ENCODE data around the gene BCAR1. TPM values are rescaled to one million over a fixed set of nuclear protein-coding genes. Genes with fewer than 3 reads are reported as not detected.
"Not testable (repeated sequence)": the region's sequence is repeated elsewhere in the genome, so short reads cannot be mapped to it uniquely, and the experiment has no call there.

Gene BCAR1
- total RNA-seq, 1 experiment from 2014 or later: 93.5 TPM

DNA sequence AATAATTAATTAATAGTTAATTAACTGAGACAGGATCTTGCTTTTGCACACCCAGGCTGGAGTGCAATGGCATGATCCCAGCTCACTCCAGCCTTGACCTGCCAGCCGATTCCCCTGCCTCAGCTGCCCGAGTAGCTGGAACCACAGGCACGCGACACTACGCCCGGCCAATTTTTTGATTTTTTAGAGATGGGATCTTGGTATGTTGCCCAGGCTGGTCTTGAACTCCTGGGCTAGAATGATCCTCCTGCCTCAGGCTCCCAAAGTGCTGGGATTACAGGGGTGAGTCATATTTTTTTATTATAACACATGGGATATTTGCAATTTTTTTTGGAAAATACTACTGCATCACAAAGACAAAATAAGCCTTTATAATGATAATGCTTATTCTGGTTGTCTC, 30.4 kb upstream of the BCAR1 start:
- H3K4me3 ChIP-seq: no peak overlapping the region
- H3K27me3 ChIP-seq (replicated peaks): no peaks in the 10 kb centered on the region
- H3K9me3 ChIP-seq (replicated peaks): no peaks in the 10 kb centered on the region
- DNase-seq (ENCODE audit: low read depth in 1 of 2, low spot score in 2 of 2): no peak
- no peaks in the 10 kb centered on the region for H3K4me1 ChIP-seq (replicated peaks)
- no peaks in the 10 kb centered on the region for H3K36me3 ChIP-seq
- H3K27ac ChIP-seq: no peak overlapping the region

DNA sequence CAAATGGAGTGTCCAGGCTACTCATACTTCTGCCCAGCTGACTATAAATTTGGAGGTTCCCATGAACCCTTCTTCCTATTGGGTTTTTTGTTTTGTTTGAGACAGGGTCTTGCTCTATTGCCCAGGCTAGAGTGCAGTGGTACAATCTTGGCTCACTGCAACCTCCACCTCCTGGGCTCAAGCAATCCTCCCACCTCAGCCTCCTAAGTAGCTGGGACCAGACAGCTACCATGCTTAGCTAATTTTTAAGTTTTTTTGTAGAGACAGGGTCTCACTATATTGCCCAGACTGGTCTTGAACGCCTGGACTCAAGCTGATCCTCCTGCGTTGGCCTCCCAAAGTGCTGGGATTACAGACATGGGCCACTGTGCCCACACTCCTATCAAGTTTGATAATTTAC, 29.6 kb upstream of the BCAR1 start:
- not testable (repeated sequence) for H3K4me3 ChIP-seq; H3K36me3 ChIP-seq; H3K4me1 ChIP-seq (replicated peaks); DNase-seq (ENCODE audit: low read depth in 1 of 2, low spot score in 2 of 2); H3K9me3 ChIP-seq (replicated peaks); H3K27me3 ChIP-seq (replicated peaks); H3K27ac ChIP-seq

DNA sequence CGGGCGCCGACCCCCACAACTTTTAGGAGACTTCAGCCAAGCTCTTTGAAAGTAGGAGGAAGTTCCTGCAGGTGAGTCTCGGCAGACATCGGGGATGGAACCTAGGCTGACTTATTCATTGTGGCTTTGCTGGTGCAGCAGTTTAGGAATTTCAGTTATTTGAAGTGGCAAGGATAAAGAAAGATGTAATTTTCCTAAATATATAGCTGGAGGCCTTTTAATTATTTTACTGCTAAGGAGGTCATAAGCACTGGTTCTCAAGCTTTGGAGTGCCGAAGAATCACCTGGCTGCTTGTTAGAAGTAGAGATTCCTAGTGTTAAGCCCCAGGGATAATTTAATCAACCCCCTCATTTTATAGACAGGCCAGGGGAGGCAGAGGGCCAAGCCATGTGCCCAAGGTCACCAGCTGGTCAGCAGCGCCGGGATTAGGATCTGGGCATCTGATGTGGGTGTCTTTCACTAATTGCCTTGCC, 28.9 kb upstream of the BCAR1 start:
- DNase-seq (ENCODE audit: low read depth in 1 of 2, low spot score in 2 of 2): no peak
- no peaks in the 10 kb centered on the region for H3K9me3 ChIP-seq (replicated peaks)

DNA sequence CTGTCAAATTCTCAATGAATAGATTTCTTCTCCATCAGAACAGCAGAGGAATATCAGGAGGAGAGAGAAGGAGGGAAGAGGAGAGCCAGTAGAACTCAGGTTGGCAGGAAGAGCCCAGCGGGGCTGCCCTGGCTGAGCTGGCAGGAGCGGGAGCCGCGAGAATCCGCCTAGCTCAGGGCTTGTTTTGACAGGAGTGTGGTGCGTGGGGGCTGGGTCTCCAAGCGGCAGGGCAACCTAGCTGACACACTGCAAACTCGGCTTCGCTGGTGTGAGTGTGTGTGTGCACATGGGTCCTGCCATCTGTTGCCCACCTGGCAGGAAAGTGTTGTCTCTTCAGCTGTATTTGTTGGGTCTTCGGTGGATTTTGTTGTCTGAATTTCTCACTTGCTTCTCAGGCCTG, 27.9 kb upstream of the BCAR1 start:
- Histone ChIP-seq H3K9me3 (replicated peaks) (no peaks in the 10 kb centered on the region), H3K4me1 (replicated peaks) (no peaks in the 10 kb centered on the region), H3K27me3 (replicated peaks) (no peaks in the 10 kb centered on the region), H3K4me3 (no peak overlapping the region), H3K36me3 (no peaks in the 10 kb centered on the region), H3K27ac (no peak overlapping the region)
- no peak for DNase-seq (ENCODE audit: low read depth in 1 of 2, low spot score in 2 of 2)

More for the DNA sequence above, 28.9 kb upstream of the BCAR1 start:
- H3K4me1 ChIP-seq (replicated peaks): no peaks in the 10 kb centered on the region
- H3K27me3 ChIP-seq (replicated peaks): no peaks in the 10 kb centered on the region
- H3K27ac ChIP-seq: no peak overlapping the region
- H3K36me3 ChIP-seq: no peaks in the 10 kb centered on the region
- no peak overlapping the region for H3K4me3 ChIP-seq

DNA sequence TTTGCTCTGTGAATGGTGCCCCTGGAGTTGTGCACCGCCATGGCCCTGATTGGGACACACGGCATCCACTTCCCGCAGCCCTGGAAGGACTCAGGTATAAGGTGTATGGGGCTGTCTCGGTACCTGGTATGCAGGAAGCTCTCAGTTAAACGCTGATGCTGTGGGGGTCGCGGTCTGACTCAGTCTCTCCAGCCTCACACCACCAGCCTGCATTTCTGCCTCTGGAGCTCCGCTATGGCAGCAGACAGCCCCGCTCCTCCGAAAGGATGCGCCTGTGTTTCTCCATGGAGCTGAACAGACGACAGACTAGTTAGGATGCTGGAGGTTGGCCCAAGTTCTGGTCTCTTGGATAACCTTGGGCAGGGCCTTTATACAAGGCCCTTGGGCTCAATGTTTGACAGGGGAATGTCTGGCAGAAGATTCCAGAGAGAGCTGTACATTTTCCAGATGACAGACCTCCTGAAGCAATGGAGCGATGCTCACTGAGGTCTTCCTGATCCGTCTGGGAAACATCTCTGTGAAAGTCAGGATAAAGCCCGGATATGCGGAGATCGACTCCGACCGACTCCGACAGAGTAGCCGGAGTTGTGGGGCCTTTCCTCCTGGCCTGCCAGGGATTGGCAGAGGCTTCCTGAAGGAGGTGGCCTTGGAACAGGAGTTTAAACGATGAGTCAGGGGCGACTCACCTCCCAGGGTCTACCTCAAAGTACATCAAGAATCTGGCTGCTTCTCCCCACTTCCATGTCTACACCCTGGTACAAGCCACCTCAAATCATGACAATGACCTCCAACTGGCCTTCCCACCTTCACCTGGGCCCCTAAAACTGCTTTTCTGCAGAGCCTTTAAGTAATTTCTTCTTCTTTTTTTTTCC, 21.9 kb upstream of the BCAR1 start:
- no peak overlapping the region for H3K4me3 ChIP-seq
- peaks cover 10% of the 10 kb centered on the region for H3K4me1 ChIP-seq (replicated peaks)
- H3K27ac ChIP-seq: no peak overlapping the region
- H3K27me3 ChIP-seq (replicated peaks): no peaks in the 10 kb centered on the region
- no peaks in the 10 kb centered on the region for H3K36me3 ChIP-seq
- DNase-seq (ENCODE audit: low read depth in 1 of 2, low spot score in 2 of 2): no peak
- H3K9me3 ChIP-seq (replicated peaks): no peaks in the 10 kb centered on the region

DNA sequence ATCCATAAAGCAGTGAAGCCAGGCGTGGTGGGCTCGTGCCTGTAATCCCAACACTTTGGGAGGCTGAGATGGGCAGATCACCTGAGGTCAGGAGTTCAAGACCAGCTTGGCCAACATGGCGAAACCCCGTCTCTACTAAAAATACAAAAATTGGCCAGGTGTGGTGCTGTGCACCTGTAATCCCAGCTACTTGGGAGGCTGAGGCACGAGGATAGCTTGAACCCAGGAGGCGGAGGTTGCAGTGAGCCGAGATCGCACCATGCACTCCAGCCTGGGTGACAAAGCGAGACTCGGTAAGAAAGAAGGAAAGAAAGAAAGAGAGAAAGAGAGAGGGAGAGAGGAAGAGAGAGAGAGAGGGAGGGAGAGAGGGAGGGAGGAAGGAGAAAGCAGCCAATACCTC, 21.2 kb upstream of the BCAR1 start:
- H3K27me3 ChIP-seq (replicated peaks); H3K27ac ChIP-seq; H3K36me3 ChIP-seq; H3K9me3 ChIP-seq (replicated peaks); DNase-seq (ENCODE audit: low read depth in 1 of 2, low spot score in 2 of 2); H3K4me3 ChIP-seq: not testable (repeated sequence)
- peaks cover 17% of the 10 kb centered on the region for H3K4me1 ChIP-seq (replicated peaks)

DNA sequence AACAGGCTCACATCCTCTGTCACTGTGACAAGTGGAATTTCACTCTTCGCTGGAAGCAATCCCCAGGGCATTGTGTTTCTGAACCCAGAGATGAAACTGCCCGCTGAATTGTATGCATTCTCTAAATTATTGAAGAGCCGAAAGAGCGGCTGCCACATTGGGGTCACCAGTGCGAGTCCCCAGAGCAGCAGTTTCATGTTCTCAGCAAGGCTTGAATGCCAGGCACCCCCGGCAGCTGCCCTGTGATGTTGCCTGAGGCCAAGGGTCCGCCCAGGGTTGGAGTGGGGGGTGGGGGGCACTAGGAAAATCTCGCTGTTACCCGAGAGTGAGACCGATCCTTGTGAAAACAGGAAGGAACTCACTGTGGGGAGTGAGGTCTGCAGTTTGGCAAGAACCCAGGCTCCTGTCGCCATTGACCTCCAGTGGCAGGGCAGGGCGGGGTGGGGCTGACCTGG, 20.7 kb upstream of the BCAR1 start:
- DNase-seq (ENCODE audit: low read depth in 1 of 2, low spot score in 2 of 2): no peak
- Histone ChIP-seq H3K27ac (no peak overlapping the region), H3K9me3 (replicated peaks) (no peaks in the 10 kb centered on the region), H3K36me3 (no peaks in the 10 kb centered on the region), H3K4me1 (replicated peaks) (peaks cover 18% of the 10 kb centered on the region), H3K27me3 (replicated peaks) (no peaks in the 10 kb centered on the region), H3K4me3 (no peak overlapping the region)

DNA sequence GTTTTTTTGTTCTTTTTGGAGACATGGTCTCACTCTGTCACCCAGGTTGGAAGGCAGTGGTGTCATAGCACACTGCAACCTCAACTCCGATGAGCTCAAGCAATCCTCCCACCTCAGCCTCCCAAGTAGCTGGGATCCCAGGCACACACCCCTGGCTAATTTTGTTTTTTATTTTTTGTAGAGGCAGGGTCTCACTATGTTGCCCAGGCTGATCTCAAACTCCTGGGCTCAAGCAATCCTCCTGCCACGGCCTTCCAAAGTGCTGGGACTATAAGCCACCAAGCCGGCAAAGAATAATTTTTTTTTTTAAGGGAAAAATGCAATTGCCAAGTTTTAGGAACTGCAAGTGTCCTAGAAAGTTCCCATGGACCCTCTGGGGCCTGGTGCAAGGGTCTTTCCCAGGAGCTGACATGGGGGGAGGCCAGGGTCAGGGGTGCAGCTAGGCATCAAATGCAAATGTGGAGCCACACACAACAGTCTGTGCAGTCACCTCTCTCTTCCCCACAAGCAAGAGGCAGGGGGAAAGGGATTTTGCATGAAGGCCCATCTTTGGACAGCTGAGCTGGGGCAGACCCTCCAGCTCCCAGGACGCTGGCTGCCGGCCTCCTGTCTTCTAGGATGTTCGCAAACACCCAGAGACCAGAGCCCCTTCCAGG, 20.1 kb upstream of the BCAR1 start:
- Histone ChIP-seq H3K27me3 (replicated peaks) (no peaks in the 10 kb centered on the region), H3K9me3 (replicated peaks) (no peaks in the 10 kb centered on the region), H3K36me3 (no peaks in the 10 kb centered on the region), H3K27ac (no peak overlapping the region), H3K4me1 (replicated peaks) (peaks cover 18% of the 10 kb centered on the region), H3K4me3 (no peak overlapping the region)
- DNase-seq (ENCODE audit: low read depth in 1 of 2, low spot score in 2 of 2): no peak

DNA sequence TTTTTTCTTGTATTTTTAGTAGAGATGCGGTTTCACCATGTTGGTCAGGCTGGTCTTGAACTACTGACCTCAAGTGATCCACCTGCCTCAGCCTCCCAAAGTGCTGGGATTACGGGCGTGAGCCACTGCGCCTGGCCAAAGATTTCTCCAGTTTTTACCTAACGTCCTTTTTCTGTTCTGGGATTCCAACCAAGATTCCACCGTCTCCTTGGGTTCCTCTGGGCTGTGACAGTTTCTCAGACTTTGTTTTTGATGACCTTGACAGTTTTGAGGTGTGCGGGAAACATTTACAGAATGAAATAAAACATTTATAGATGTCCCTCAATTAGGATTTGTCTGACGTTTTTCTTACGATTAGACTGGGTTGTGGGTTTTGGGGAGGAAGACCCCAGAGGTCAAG, 17.9 kb upstream of the BCAR1 start:
- not testable (repeated sequence) for H3K27ac ChIP-seq; H3K27me3 ChIP-seq (replicated peaks); DNase-seq (ENCODE audit: low read depth in 1 of 2, low spot score in 2 of 2); H3K9me3 ChIP-seq (replicated peaks); H3K4me3 ChIP-seq
- peaks cover 41% of the 10 kb centered on the region for H3K4me1 ChIP-seq (replicated peaks)
- peaks cover 14% of the 10 kb centered on the region for H3K36me3 ChIP-seq

DNA sequence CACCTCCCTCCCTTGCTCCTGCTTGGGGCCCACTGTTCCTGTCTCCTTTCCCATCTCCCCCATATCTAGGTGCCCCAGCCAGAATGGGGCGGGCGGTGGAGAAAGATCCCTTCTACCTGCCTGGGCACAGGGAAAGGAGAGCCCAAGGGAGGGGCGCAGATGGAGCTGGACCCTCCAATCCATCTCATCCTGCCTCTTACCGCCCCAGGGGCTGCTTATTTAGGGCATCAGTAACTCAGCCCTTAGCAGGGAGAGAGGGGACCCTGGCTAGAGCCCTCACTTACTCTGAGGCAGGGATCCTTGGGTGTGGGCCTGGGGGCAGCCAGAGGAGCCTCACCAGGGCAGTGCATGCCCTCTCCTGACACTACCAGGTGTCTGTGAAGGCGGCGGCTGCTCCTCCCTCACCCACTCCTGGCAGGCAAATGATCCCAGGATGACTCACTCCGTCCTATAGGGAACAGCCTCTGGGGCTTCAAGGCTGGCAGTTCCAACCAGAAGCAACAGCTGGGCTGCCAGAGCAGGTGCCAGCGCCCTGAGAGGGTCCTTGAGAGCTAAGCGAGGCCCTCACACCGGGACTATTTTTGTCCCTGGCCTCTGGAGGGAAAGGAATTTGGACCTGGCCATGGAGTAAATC, 16.3 kb upstream of the BCAR1 start:
- no peak overlapping the region for H3K27ac ChIP-seq
- peak; percentile 42 to 63 for DNase-seq (ENCODE audit: low read depth in 1 of 2, low spot score in 2 of 2)
- no peak overlapping the region for H3K4me3 ChIP-seq
- H3K27me3 ChIP-seq (replicated peaks): no peaks in the 10 kb centered on the region
- peaks cover 3% of the 10 kb centered on the region; the same call in 1 of the 2 replicates for H3K9me3 ChIP-seq (replicated peaks)
- H3K36me3 ChIP-seq: peaks cover 30% of the 10 kb centered on the region
- H3K4me1 ChIP-seq (replicated peaks): peaks cover 44% of the 10 kb centered on the region

DNA sequence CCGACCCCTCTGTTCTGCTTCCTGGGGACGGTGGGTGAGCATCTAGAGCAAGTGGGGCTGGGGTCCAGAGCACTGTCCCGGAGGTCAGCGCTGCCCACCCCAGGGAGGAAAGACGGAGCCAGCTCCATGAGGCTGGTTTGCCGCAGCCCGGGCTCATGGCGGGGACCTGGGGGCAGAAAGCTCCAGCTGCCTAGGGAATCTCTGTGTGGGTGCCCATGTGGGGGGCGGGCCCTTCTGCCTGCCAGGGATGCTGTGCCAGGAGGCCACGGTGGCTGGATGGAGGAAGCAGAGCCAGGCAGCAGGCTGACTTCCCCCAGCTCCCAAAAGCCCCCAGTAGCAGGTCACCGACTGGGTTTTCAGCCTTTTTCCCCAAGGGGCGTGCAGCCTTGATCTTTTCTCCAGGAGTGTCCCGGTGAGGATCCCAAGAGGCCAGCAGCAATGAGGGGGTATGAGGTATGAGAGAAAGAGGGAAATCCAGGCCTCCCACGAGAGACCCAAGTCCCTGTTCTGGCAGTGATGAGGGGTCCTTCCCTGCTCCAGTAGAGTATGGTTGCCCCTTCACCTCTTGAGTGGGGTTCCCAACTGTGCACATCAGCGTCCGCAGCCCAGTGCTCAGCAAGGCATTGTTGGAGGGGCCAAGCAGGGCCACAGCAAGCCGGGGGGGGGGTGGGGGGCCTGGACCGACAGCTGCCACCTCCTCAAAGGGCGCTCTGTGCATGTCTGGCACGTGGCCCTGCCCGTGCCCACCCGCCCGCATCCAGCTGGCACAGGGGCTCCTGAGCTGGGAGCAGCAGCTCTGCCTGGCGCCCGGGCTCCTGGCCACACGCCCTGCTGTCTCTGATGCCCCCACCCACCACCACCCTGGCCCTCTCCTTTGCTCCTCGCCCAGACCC, 15.6 kb upstream of the BCAR1 start:
- H3K4me1 ChIP-seq (replicated peaks): peaks cover 50% of the 10 kb centered on the region
- no peaks in the 10 kb centered on the region for H3K27me3 ChIP-seq (replicated peaks)
- H3K9me3 ChIP-seq (replicated peaks): peaks cover 3% of the 10 kb centered on the region; the same call in 1 of the 2 replicates
- H3K36me3 ChIP-seq: peaks cover 38% of the 10 kb centered on the region
- H3K4me3 ChIP-seq: peak overlapping the region; percentile 99
- no peak for DNase-seq (ENCODE audit: low read depth in 1 of 2, low spot score in 2 of 2)
- H3K27ac ChIP-seq: no peak overlapping the region

DNA sequence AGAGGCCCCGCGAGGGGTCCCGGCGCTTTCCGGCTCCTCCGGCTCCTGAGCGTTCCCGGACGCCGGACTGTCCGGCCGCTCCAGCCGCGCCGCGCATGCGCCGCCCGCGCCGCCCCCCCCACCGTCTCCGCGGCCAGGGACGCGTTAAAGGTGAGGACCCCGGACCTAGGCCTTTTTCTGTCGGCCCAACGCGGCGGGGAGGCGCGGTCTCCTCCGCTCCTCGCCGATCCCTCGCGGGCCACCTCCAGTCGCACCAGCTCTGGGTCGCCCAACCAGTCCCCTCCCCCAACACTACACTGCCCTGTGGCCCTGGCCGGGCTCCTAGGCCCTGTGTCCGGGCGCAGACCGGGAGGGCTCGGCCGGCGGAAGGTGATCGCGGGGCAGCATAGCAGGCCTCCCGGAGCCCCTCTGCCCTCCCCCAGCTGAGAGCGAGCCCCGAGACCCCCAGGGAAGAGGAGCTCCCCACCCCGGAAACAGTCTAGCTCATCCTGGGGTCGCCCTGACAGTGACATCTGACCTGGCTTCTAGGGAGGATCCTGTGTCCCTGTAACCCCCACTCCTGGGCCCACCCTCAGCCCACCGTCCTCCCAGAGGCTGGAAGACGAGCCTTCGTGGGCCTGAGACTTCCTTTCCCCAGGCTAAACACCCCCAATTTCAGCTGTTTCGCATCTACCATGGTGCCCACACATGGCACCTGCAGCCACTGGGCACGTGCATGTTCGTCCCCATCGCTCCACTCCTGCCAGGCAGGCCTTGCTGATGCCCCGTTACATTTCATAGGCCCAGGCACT, 14.7 kb upstream of the BCAR1 start:
- peak overlapping the region; percentile 99 for H3K4me3 ChIP-seq
- peaks cover 45% of the 10 kb centered on the region for H3K36me3 ChIP-seq
- peak overlapping the region; percentile 80 for H3K27ac ChIP-seq
- DNase-seq (ENCODE audit: low read depth in 1 of 2, low spot score in 2 of 2): peak; percentile 79 to 85
- peaks cover 50% of the 10 kb centered on the region for H3K4me1 ChIP-seq (replicated peaks)
- peaks cover 3% of the 10 kb centered on the region; the same call in 1 of the 2 replicates for H3K9me3 ChIP-seq (replicated peaks)
- no peaks in the 10 kb centered on the region for H3K27me3 ChIP-seq (replicated peaks)
